Measurements from ENCODE around the gene ACSL5.
A peak's percentile ranks its signal among the peaks of the same experiment; 100 is the strongest.

The ACSL5 gene

DNA sequence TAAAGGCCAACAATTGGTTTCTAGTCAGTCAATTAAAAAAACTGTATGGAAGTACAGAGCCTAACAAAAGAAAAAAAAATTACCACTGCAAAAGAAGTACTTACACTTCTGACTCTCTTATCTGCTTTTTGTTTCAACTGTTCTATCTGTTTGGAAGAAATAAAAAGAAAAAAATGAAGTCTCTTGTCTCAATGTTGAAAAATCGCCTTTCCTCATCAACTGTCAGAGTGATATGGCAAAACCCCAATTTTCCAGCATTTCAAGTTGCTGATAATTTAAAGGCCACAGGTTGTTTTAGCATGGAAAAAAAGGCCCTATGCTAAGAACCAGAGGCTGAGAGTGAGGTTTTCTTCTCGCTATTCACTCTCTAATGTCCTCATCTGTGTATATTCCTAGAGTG is 59.2 kb downstream of the ACSL5 start:
- H3K36me3 ChIP-seq (ENCODE audit: insufficient read depth, low read length): peaks cover 85% of the 10 kb centered on the region
- H3K4me1 ChIP-seq (ENCODE audit: insufficient read depth, low read length, severe bottlenecking): peaks cover 8% of the 10 kb centered on the region
- H3K4me2 ChIP-seq (ENCODE audit: low read length): no peak overlapping the region
- no peak overlapping the region for H3K4me3 ChIP-seq (ENCODE audit: low read depth, low read length, poor library complexity, severe bottlenecking)
- no peaks in the 10 kb centered on the region for H3K9me3 ChIP-seq (ENCODE audit: low read length)
- no peak overlapping the region for H3K9ac ChIP-seq (ENCODE audit: low read length)
- H4K20me1 ChIP-seq (ENCODE audit: insufficient read depth, low read length): no peaks in the 10 kb centered on the region
- no peaks in the 10 kb centered on the region for H3K79me2 ChIP-seq (ENCODE audit: insufficient read depth, low read length)
- no peaks in the 10 kb centered on the region for H3K27me3 ChIP-seq (ENCODE audit: insufficient read depth, low read length)
- no peaks in the 10 kb centered on the region for H3K9me2 ChIP-seq (ENCODE audit: low read depth, low read length)
- no peaks in the 10 kb centered on the region for H3F3A ChIP-seq (ENCODE audit: insufficient read depth, low read length)
- H3K27ac ChIP-seq (ENCODE audit: low read depth, low read length, poor library complexity, severe bottlenecking): no peak overlapping the region
- no peak overlapping the region for H2AFZ ChIP-seq (ENCODE audit: low read length)
- TF ChIP-seq EZH2 (IDR thresholded peaks at IDR 0.05; ENCODE audit: borderline replicate concordance, low read length): no peak
- TF ChIP-seq, protein P1, sequence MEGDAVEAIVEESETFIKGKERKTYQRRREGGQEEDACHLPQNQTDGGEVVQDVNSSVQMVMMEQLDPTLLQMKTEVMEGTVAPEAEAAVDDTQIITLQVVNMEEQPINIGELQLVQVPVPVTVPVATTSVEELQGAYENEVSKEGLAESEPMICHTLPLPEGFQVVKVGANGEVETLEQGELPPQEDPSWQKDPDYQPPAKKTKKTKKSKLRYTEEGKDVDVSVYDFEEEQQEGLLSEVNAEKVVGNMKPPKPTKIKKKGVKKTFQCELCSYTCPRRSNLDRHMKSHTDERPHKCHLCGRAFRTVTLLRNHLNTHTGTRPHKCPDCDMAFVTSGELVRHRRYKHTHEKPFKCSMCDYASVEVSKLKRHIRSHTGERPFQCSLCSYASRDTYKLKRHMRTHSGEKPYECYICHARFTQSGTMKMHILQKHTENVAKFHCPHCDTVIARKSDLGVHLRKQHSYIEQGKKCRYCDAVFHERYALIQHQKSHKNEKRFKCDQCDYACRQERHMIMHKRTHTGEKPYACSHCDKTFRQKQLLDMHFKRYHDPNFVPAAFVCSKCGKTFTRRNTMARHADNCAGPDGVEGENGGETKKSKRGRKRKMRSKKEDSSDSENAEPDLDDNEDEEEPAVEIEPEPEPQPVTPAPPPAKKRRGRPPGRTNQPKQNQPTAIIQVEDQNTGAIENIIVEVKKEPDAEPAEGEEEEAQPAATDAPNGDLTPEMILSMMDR (IDR thresholded peaks at IDR 0.05; ENCODE audit: low read length): no peak

DNA sequence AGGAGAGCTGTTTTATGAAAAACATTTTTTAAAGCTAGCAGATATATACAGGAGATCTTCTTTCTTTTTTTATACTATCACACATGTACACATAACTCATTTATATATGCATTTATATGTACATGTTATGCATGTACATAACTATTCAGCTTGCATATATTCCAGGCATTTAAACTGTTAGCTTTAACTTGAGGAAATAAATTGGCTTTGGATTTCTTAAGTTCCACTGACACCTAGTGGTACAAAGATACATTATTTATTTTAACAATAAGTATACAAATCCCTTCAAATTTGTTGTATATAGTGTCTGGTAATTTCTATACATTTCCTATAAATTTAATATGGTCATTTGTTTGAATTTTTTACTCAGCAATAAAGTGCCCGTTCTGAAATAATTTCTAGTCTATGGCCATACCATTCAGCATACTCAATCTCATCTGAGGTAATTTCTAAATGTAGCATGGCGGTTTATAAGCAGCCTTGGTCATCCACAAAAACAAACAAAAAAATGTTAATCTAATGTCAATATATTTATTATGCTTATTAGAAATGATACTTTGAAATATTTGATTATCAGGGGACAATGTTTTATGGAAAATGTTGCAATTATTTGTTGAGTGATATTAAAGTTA is 61.2 kb downstream of the ACSL5 start:
- no peaks in the 10 kb centered on the region for H3K79me2 ChIP-seq (ENCODE audit: insufficient read depth, low read length)
- no peaks in the 10 kb centered on the region for H3K9me2 ChIP-seq (ENCODE audit: low read depth, low read length)
- no peaks in the 10 kb centered on the region for H3K4me1 ChIP-seq (ENCODE audit: insufficient read depth, low read length, severe bottlenecking)
- no peaks in the 10 kb centered on the region for H3K9me3 ChIP-seq (ENCODE audit: low read length)
- H3K27ac ChIP-seq (ENCODE audit: low read depth, low read length, poor library complexity, severe bottlenecking): no peak overlapping the region
- H3K4me3 ChIP-seq (ENCODE audit: low read depth, low read length, poor library complexity, severe bottlenecking): no peak overlapping the region
- TF ChIP-seq, protein P1 (IDR thresholded peaks at IDR 0.05; ENCODE audit: low read length): peak; percentile 39; the same call in 1 of the 2 replicates
- TF ChIP-seq EZH2 (IDR thresholded peaks at IDR 0.05; ENCODE audit: borderline replicate concordance, low read length): no peak
- H2AFZ ChIP-seq (ENCODE audit: low read length): no peak overlapping the region
- no peaks in the 10 kb centered on the region for H3F3A ChIP-seq (ENCODE audit: insufficient read depth, low read length)
- H4K20me1 ChIP-seq (ENCODE audit: insufficient read depth, low read length): no peaks in the 10 kb centered on the region
- H3K36me3 ChIP-seq (ENCODE audit: insufficient read depth, low read length): peaks cover 80% of the 10 kb centered on the region
- no peaks in the 10 kb centered on the region for H3K27me3 ChIP-seq (ENCODE audit: insufficient read depth, low read length)
- H3K4me2 ChIP-seq (ENCODE audit: low read length): no peak overlapping the region
- no peak overlapping the region for H3K9ac ChIP-seq (ENCODE audit: low read length)

DNA sequence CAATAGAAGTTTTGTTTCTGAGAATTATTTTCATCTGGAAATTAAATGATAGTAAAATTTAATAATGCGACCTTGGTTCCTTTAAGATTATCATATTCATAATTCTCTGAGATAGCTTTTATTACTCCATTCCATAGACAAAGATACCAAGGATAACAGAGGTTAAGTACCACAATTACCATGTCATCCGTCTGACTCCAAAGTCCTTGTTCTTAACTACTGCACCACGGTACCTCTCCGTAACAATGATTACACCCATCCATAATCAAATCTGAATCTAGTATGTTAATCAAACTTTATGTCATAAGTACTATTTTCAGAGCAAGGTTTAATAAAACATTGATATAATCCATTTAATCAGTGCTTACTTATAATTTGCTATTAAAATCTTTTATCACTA is 64.4 kb downstream of the ACSL5 start:
- Histone ChIP-seq H3K36me3 (ENCODE audit: insufficient read depth, low read length) (peaks cover 78% of the 10 kb centered on the region), H3F3A (ENCODE audit: insufficient read depth, low read length) (no peaks in the 10 kb centered on the region), H3K27me3 (ENCODE audit: insufficient read depth, low read length) (no peaks in the 10 kb centered on the region), H3K9me2 (ENCODE audit: low read depth, low read length) (no peaks in the 10 kb centered on the region), H2AFZ (ENCODE audit: low read length) (no peak overlapping the region), H3K4me1 (ENCODE audit: insufficient read depth, low read length, severe bottlenecking) (no peaks in the 10 kb centered on the region), H3K27ac (ENCODE audit: low read depth, low read length, poor library complexity, severe bottlenecking) (no peak overlapping the region), H3K4me2 (ENCODE audit: low read length) (no peak overlapping the region), H3K9ac (ENCODE audit: low read length) (no peak overlapping the region), H4K20me1 (ENCODE audit: insufficient read depth, low read length) (no peaks in the 10 kb centered on the region), H3K9me3 (ENCODE audit: low read length) (no peaks in the 10 kb centered on the region), H3K79me2 (ENCODE audit: insufficient read depth, low read length) (no peaks in the 10 kb centered on the region), H3K4me3 (ENCODE audit: low read depth, low read length, poor library complexity, severe bottlenecking) (no peak overlapping the region)
- TF ChIP-seq, protein P1 (IDR thresholded peaks at IDR 0.05; ENCODE audit: low read length): no peak
- TF ChIP-seq EZH2 (IDR thresholded peaks at IDR 0.05; ENCODE audit: borderline replicate concordance, low read length): no peak

Measured in OCI-LY1 (cell line).